ENCODE data around the gene CHST5.
"Not testable (repeated sequence)": the region's sequence is repeated elsewhere in the genome, so short reads cannot be mapped to it uniquely, and the experiment has no call there.

CHST5 gene

DNA sequence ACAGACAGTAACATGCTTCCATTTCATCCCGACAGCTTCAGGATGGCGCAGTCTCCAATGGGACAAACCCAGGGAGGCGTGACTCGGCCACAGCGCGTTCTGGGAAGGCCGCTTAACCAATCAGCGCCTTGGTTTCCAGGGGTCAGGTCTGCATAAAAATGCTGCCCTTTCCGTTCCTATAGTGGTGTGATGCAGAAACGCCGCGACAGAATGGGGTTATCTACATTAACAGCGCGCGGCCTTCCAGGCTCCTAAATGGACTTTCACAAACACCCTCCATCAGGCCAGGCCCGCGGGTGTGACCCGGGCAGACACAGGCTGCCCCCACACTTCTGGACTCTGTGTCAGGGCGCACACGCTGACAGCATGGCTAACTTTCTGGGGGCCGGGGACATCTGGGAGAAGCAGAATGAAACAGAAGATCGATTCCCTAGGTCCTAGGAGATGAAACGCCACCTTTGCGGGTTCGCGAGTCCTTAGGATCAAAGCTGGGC, 19.4 kb upstream of the CHST5 start:
- TF ChIP-seq EZH2 (IDR thresholded peaks at IDR 0.05; ENCODE audit: borderline replicate concordance, low read depth, low read length, severe bottlenecking), result no peak
- TF ChIP-seq, protein P1, sequence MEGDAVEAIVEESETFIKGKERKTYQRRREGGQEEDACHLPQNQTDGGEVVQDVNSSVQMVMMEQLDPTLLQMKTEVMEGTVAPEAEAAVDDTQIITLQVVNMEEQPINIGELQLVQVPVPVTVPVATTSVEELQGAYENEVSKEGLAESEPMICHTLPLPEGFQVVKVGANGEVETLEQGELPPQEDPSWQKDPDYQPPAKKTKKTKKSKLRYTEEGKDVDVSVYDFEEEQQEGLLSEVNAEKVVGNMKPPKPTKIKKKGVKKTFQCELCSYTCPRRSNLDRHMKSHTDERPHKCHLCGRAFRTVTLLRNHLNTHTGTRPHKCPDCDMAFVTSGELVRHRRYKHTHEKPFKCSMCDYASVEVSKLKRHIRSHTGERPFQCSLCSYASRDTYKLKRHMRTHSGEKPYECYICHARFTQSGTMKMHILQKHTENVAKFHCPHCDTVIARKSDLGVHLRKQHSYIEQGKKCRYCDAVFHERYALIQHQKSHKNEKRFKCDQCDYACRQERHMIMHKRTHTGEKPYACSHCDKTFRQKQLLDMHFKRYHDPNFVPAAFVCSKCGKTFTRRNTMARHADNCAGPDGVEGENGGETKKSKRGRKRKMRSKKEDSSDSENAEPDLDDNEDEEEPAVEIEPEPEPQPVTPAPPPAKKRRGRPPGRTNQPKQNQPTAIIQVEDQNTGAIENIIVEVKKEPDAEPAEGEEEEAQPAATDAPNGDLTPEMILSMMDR (IDR thresholded peaks at IDR 0.05; ENCODE audit: borderline replicate concordance, extremely low read depth, low read length, poor library complexity, severe bottlenecking), result no peak
- no peaks in the 10 kb centered on the region for H3K79me2 ChIP-seq (ENCODE audit: insufficient read depth, low read length)
- no peaks in the 10 kb centered on the region for H4K20me1 ChIP-seq (ENCODE audit: insufficient read depth, low read length)
- peak overlapping the region; percentile 84 for H2AFZ ChIP-seq (ENCODE audit: low read depth, low read length)
- H3K27me3 ChIP-seq (ENCODE audit: insufficient read depth, low read length, poor library complexity), result no peaks in the 10 kb centered on the region
- H3K4me1 ChIP-seq (ENCODE audit: insufficient read depth, low read length), result peaks cover 26% of the 10 kb centered on the region
- ATAC-seq (ENCODE audit: insufficient read depth, low read depth) (no peak), DNase-seq (no peak)
- no peak overlapping the region for H3K27ac ChIP-seq (ENCODE audit: low read length)
- H3K9me3 ChIP-seq (ENCODE audit: insufficient read depth, low read length, severe bottlenecking), result no peaks in the 10 kb centered on the region
- peak overlapping the region; percentile 43 to 73; a peak in 3 of 4 replicates for H3K4me3 ChIP-seq (ENCODE audit: low read depth in 1 of 2, low read length in 2 of 2)
- H3K36me3 ChIP-seq (ENCODE audit: insufficient read depth, low read length), result no peaks in the 10 kb centered on the region
- peak overlapping the region; percentile 56 for H3K9ac ChIP-seq (ENCODE audit: low read depth, low read length)
- H3K4me2 ChIP-seq (ENCODE audit: insufficient read depth, low read length), result peak overlapping the region; percentile 91

- DNase-seq (no peak), ATAC-seq (ENCODE audit: insufficient read depth, low read depth) (no peak)
- no peak overlapping the region for H3K9ac ChIP-seq (ENCODE audit: low read depth, low read length)
- H3K4me3 ChIP-seq (ENCODE audit: low read depth in 1 of 2, low read length in 2 of 2), result no peak overlapping the region
- no peaks in the 10 kb centered on the region for H3K36me3 ChIP-seq (ENCODE audit: insufficient read depth, low read length)
- H3K9me3 ChIP-seq (ENCODE audit: insufficient read depth, low read length, severe bottlenecking), result no peaks in the 10 kb centered on the region
- H3K79me2 ChIP-seq (ENCODE audit: insufficient read depth, low read length), result no peaks in the 10 kb centered on the region
- no peak overlapping the region for H3K27ac ChIP-seq (ENCODE audit: low read length)
- H2AFZ ChIP-seq (ENCODE audit: low read depth, low read length), result no peak overlapping the region
- TF ChIP-seq, protein P1 (IDR thresholded peaks at IDR 0.05; ENCODE audit: borderline replicate concordance, extremely low read depth, low read length, poor library complexity, severe bottlenecking), result no peak
- TF ChIP-seq EZH2 (IDR thresholded peaks at IDR 0.05; ENCODE audit: borderline replicate concordance, low read depth, low read length, severe bottlenecking), result no peak
- no peak overlapping the region for H3K4me2 ChIP-seq (ENCODE audit: insufficient read depth, low read length)
- H4K20me1 ChIP-seq (ENCODE audit: insufficient read depth, low read length), result no peaks in the 10 kb centered on the region
- no peaks in the 10 kb centered on the region for H3K27me3 ChIP-seq (ENCODE audit: insufficient read depth, low read length, poor library complexity)
- H3K4me1 ChIP-seq (ENCODE audit: insufficient read depth, low read length), result peaks cover 30% of the 10 kb centered on the region
Observed at GRCh38 chr16:75552951-75553350, 17.0 kb upstream of the CHST5 start.

- peak overlapping the region; percentile 47; the same call in 1 of the 2 replicates for H2AFZ ChIP-seq (ENCODE audit: low read depth, low read length)
- no peaks in the 10 kb centered on the region for H3K36me3 ChIP-seq (ENCODE audit: insufficient read depth, low read length)
- H3K4me1 ChIP-seq (ENCODE audit: insufficient read depth, low read length), result peaks cover 13% of the 10 kb centered on the region
- no peak for TF ChIP-seq EZH2 (IDR thresholded peaks at IDR 0.05; ENCODE audit: borderline replicate concordance, low read depth, low read length, severe bottlenecking)
- TF ChIP-seq, protein P1 (IDR thresholded peaks at IDR 0.05; ENCODE audit: borderline replicate concordance, extremely low read depth, low read length, poor library complexity, severe bottlenecking), result peak; percentile 78
- H3K79me2 ChIP-seq (ENCODE audit: insufficient read depth, low read length), result no peaks in the 10 kb centered on the region
- H3K27me3 ChIP-seq (ENCODE audit: insufficient read depth, low read length, poor library complexity), result no peaks in the 10 kb centered on the region
- DNase-seq (peak; percentile 52), ATAC-seq (ENCODE audit: insufficient read depth, low read depth) (peak; percentile 78)
- no peak overlapping the region for H3K4me3 ChIP-seq (ENCODE audit: low read depth in 1 of 2, low read length in 2 of 2)
- no peak overlapping the region for H3K9ac ChIP-seq (ENCODE audit: low read depth, low read length)
- H3K9me3 ChIP-seq (ENCODE audit: insufficient read depth, low read length, severe bottlenecking), result no peaks in the 10 kb centered on the region
- H4K20me1 ChIP-seq (ENCODE audit: insufficient read depth, low read length), result no peaks in the 10 kb centered on the region
- H3K27ac ChIP-seq (ENCODE audit: low read length), result no peak overlapping the region
- no peak overlapping the region for H3K4me2 ChIP-seq (ENCODE audit: insufficient read depth, low read length)
Observed at GRCh38 chr16:75550211-75550662, 14.3 kb upstream of the CHST5 start.

DNA sequence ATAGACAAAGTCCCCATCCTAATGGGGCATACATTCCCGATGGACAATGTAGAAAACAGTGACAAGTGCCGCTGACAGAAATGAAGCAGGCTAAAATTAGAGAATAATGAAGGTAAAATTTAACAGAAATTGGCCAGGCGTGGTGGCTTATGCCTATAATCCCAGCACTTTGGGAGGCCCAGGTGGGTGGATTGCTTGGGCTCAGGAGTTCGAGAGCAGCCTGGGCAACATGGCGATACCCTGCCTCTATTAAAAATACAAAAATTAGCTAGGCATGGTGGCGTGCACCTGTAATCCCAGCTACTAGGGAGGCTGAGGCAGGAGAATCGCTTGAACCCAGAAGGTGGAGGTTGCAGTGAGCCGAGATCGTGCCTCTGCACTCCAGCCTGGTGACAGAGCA, 12.5 kb upstream of the CHST5 start:
- not testable (repeated sequence) for H3K4me2 ChIP-seq (ENCODE audit: insufficient read depth, low read length); H3K9me3 ChIP-seq (ENCODE audit: insufficient read depth, low read length, severe bottlenecking); H3K79me2 ChIP-seq (ENCODE audit: insufficient read depth, low read length); H3K9ac ChIP-seq (ENCODE audit: low read depth, low read length); ATAC-seq (ENCODE audit: insufficient read depth, low read depth); H3K36me3 ChIP-seq (ENCODE audit: insufficient read depth, low read length); DNase-seq; H3K4me3 ChIP-seq (ENCODE audit: low read depth in 1 of 2, low read length in 2 of 2); H3K27me3 ChIP-seq (ENCODE audit: insufficient read depth, low read length, poor library complexity); H2AFZ ChIP-seq (ENCODE audit: low read depth, low read length); H3K27ac ChIP-seq (ENCODE audit: low read length); H4K20me1 ChIP-seq (ENCODE audit: insufficient read depth, low read length); H3K4me1 ChIP-seq (ENCODE audit: insufficient read depth, low read length)
